SU-DHL-6 (cell line): ENCODE results near the gene KCNT2.

Source experiments
- EZH2phosphoT487 ChIP-seq: fragments of 200-600 bp; sonication (generic), shearing (Covaris generic); conservative IDR thresholded peaks from 2 replicates; pipeline ENCODE4 v1.6.1; 2018; ENCODE audit warnings: mild to moderate bottlenecking, antibody characterized with exemption, low read length, moderate library complexity, mixed read lengths
- TF ChIP-seq, protein P1 (sequence below): fragments of 200-600 bp; sonication (generic); IDR thresholded peaks from one replicate; pipeline ENCODE4 v1.5.1; 2017; ENCODE audit warnings: antibody characterized with exemption, mild to moderate bottlenecking, low read length, moderate library complexity; ENCODE audit not compliant: insufficient read depth, poor library complexity, severe bottlenecking

DNA sequence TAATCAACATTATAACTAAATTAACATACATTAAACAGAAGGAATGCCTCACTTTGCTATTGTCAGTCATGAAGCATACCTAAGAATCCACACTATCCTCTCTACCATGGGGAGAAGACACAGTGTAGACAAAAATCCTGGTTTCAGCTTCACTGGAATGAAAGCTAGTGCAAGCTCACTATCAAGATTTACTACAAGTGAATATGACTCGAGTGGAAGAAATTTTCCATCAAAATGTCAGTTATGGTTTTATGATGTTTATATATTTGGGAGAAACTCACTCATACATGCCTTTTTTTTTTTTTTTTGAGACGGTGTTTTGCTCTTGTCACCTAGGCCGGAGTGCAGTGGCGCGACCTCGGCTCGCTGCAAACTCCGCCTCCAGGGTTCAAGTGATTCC lies 424.3 kb downstream of the KCNT2 start:
- TF ChIP-seq, protein P1, sequence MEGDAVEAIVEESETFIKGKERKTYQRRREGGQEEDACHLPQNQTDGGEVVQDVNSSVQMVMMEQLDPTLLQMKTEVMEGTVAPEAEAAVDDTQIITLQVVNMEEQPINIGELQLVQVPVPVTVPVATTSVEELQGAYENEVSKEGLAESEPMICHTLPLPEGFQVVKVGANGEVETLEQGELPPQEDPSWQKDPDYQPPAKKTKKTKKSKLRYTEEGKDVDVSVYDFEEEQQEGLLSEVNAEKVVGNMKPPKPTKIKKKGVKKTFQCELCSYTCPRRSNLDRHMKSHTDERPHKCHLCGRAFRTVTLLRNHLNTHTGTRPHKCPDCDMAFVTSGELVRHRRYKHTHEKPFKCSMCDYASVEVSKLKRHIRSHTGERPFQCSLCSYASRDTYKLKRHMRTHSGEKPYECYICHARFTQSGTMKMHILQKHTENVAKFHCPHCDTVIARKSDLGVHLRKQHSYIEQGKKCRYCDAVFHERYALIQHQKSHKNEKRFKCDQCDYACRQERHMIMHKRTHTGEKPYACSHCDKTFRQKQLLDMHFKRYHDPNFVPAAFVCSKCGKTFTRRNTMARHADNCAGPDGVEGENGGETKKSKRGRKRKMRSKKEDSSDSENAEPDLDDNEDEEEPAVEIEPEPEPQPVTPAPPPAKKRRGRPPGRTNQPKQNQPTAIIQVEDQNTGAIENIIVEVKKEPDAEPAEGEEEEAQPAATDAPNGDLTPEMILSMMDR: no peak
- TF ChIP-seq EZH2phosphoT487: no peak
